ENCODE results near the gene USP54. TPM values are rescaled to one million over a fixed set of nuclear protein-coding genes. Genes with fewer than 3 reads are reported as not detected.
"Not testable (repeated sequence)": the region's sequence is repeated elsewhere in the genome, so short reads cannot be mapped to it uniquely, and the experiment has no call there.

USP54 gene
- total RNA-seq, 1 donor from 2014 or later = 10.8 TPM

DNA sequence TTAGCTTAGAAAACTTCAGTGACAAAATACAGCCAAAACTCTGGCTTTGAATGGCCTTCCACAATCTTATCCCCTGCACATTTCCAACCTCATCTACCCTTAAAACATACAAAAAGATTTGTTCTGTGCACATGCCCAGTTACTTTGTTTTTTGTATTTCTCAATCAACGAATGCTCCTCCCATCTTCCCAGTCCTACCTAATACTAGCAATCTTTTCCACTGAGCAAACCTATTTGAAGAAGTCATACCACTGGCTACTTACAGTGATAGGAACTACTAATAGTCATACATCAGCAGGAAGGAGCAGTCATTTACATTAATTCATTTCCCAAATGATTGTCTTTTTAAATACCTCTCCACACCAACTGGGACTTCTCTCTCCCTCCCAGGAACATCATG lies 2.5 kb downstream of the USP54 start:
- ATAC-seq (ENCODE audit: low read depth) (no peak), DNase-seq (no peak)
- TF ChIP-seq, protein P1, sequence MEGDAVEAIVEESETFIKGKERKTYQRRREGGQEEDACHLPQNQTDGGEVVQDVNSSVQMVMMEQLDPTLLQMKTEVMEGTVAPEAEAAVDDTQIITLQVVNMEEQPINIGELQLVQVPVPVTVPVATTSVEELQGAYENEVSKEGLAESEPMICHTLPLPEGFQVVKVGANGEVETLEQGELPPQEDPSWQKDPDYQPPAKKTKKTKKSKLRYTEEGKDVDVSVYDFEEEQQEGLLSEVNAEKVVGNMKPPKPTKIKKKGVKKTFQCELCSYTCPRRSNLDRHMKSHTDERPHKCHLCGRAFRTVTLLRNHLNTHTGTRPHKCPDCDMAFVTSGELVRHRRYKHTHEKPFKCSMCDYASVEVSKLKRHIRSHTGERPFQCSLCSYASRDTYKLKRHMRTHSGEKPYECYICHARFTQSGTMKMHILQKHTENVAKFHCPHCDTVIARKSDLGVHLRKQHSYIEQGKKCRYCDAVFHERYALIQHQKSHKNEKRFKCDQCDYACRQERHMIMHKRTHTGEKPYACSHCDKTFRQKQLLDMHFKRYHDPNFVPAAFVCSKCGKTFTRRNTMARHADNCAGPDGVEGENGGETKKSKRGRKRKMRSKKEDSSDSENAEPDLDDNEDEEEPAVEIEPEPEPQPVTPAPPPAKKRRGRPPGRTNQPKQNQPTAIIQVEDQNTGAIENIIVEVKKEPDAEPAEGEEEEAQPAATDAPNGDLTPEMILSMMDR (IDR thresholded peaks at IDR 0.05) = no peak
- H3K4me1 Mint-ChIP-seq = peaks cover 13% of the 10 kb centered on the region
- intact Hi-C loops (cut with micrococcal nuclease) = no loop called here
- H3K27ac Mint-ChIP-seq = no peak overlapping the region
- no peak overlapping the region for H3K4me3 Mint-ChIP-seq
- no peaks in the 10 kb centered on the region for H3K27me3 Mint-ChIP-seq
- CTCF ChIA-PET = no interaction called here
- H3K36me3 Mint-ChIP-seq (ENCODE audit: low read depth) = no peaks in the 10 kb centered on the region
- POLR2A ChIA-PET = no interaction called here
- peaks cover 2% of the 10 kb centered on the region for H3K9me3 Mint-ChIP-seq

DNA sequence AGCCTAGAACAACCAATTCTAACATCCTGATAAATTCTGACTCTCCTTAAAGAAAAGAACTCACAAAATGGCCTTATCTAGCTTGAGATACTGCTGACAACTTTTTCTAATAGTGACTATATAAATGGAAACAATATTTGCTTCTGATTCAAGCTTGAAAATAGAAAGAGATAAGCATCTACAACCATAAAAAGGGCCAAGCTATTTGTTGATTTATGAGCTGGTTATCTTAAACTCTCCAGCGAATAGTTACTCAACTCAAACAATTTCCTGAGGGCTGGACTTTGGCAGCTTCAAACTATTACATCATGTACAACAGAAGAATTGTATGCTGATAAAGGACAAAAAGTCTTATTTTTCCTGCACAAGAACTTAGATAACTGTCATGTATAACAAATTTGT lies 4.6 kb downstream of the USP54 start:
- TF ChIP-seq, protein P1 (IDR thresholded peaks at IDR 0.05) = no peak
- DNase-seq = no peak
- no peaks in the 10 kb centered on the region for H3K36me3 Mint-ChIP-seq (ENCODE audit: low read depth)
- peaks cover 2% of the 10 kb centered on the region for H3K9me3 Mint-ChIP-seq
- POLR2A ChIA-PET = no interaction called here
- no peak overlapping the region for H3K27ac Mint-ChIP-seq
- H3K27me3 Mint-ChIP-seq = no peaks in the 10 kb centered on the region
- no peak overlapping the region for H3K4me3 Mint-ChIP-seq
- intact Hi-C loops (cut with micrococcal nuclease) = no loop called here
- CTCF ChIA-PET = no interaction called here
- peaks cover 6% of the 10 kb centered on the region for H3K4me1 Mint-ChIP-seq
- no peak for ATAC-seq (ENCODE audit: low read depth)

GRCh38 chr10:73585327-73585726 lies 5.8 kb downstream of the USP54 start:
- Mint-ChIP-seq H3K9me3 (peaks cover 2% of the 10 kb centered on the region), H3K27ac (no peak overlapping the region), H3K4me1 (no peaks in the 10 kb centered on the region), H3K4me3 (no peak overlapping the region), H3K36me3 (ENCODE audit: low read depth) (no peaks in the 10 kb centered on the region), H3K27me3 (no peaks in the 10 kb centered on the region)
- ChIA-PET POLR2A (no interaction called here), CTCF (no interaction called here)
- intact Hi-C loops (cut with micrococcal nuclease) = no loop called here
- TF ChIP-seq, protein P1 (IDR thresholded peaks at IDR 0.05) = no peak
- ATAC-seq (ENCODE audit: low read depth) = no peak
- no peak for DNase-seq

GRCh38 chr10:73584737-73585136 lies 6.4 kb downstream of the USP54 start:
- CTCF ChIA-PET = no interaction called here
- DNase-seq (no peak), ATAC-seq (ENCODE audit: low read depth) (no peak)
- H3K27ac Mint-ChIP-seq = no peak overlapping the region
- no peaks in the 10 kb centered on the region for H3K36me3 Mint-ChIP-seq (ENCODE audit: low read depth)
- intact Hi-C loops (cut with micrococcal nuclease) = no loop called here
- H3K4me1 Mint-ChIP-seq = no peaks in the 10 kb centered on the region
- no peak overlapping the region for H3K4me3 Mint-ChIP-seq
- TF ChIP-seq, protein P1 (IDR thresholded peaks at IDR 0.05) = no peak
- H3K9me3 Mint-ChIP-seq = peaks cover 2% of the 10 kb centered on the region
- no peaks in the 10 kb centered on the region for H3K27me3 Mint-ChIP-seq
- POLR2A ChIA-PET = no interaction called here

DNA sequence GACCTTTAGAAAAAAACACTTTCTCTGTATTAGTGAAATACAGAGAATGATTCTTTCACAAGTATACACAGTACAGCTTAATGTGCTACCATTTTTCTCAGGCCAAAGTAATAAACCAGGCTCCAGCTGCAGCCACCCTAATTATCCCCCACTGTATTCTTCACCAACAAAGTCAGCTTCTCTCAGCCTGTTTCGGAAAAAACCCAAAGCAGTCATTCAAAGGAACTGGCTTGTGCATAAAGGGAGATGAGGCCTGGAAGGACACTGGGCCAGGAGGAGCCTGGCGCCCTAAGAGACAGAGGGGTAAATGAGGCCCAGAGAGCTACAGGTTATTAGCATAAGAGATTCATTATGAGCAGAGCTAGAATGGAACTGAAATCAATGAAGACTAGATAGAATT lies 9.2 kb downstream of the USP54 start:
- ChIA-PET POLR2A (no interaction called here), CTCF (interaction anchor here (0.6 kb wide), 1 partner anchor 25 kb away, joined by 3 read pairs; no protein-coding TSS in a partner anchor)
- ATAC-seq (ENCODE audit: low read depth) (no peak), DNase-seq (no peak)
- H3K9me3 Mint-ChIP-seq = peaks cover 2% of the 10 kb centered on the region
- H3K4me3 Mint-ChIP-seq = no peak overlapping the region
- H3K4me1 Mint-ChIP-seq = no peaks in the 10 kb centered on the region
- intact Hi-C loops (cut with micrococcal nuclease) = no loop called here
- H3K27me3 Mint-ChIP-seq = no peaks in the 10 kb centered on the region
- no peaks in the 10 kb centered on the region for H3K36me3 Mint-ChIP-seq (ENCODE audit: low read depth)
- no peak overlapping the region for H3K27ac Mint-ChIP-seq
- TF ChIP-seq, protein P1 (IDR thresholded peaks at IDR 0.05) = no peak

DNA sequence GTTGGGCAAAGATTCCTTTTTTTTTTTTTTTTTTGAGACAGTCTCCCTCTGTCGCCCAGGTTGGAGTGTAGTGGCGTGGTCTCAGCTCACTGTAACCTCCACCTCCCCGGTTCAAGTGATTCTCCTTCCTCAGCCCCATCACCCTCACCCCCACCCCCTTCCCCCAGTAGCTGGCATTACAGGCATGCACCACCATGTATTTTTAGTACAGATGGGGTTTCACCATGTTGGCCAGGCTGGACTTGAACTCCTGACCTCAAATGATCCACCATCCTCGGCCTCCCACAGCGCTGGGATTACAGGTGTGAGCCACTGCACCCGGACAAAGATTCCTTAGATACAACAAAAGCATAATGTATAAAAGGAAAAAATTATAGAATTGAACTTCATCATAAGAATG lies 12.2 kb downstream of the USP54 start:
- H3K4me1 Mint-ChIP-seq; H3K9me3 Mint-ChIP-seq; H3K27ac Mint-ChIP-seq; CTCF ChIA-PET; H3K36me3 Mint-ChIP-seq (ENCODE audit: low read depth); H3K4me3 Mint-ChIP-seq; H3K27me3 Mint-ChIP-seq; ATAC-seq (ENCODE audit: low read depth); intact Hi-C loops (cut with micrococcal nuclease); DNase-seq: not testable (repeated sequence)
- POLR2A ChIA-PET = interaction anchor here (0.6 kb wide), 1 partner anchor 16 kb away, joined by 4 read pairs; no protein-coding TSS in a partner anchor

All from activated B cell treated with CpG ODN at 0.5 μM for 24 hours (primary cell).